HG03342 (cell line): ENCODE results near the gene SNRPA1.
A peak's percentile ranks its signal among the peaks of the same experiment; 100 is the strongest.

Experiments
- ATAC-seq: cut with Tn5 transposase; IDR thresholded peaks from one replicate; pipeline ENCODE4 v1.9.1; 2021; ENCODE audit warnings: mild to moderate bottlenecking, moderate library complexity; ENCODE audit not compliant: unreplicated experiment

The SNRPA1 gene

DNA sequence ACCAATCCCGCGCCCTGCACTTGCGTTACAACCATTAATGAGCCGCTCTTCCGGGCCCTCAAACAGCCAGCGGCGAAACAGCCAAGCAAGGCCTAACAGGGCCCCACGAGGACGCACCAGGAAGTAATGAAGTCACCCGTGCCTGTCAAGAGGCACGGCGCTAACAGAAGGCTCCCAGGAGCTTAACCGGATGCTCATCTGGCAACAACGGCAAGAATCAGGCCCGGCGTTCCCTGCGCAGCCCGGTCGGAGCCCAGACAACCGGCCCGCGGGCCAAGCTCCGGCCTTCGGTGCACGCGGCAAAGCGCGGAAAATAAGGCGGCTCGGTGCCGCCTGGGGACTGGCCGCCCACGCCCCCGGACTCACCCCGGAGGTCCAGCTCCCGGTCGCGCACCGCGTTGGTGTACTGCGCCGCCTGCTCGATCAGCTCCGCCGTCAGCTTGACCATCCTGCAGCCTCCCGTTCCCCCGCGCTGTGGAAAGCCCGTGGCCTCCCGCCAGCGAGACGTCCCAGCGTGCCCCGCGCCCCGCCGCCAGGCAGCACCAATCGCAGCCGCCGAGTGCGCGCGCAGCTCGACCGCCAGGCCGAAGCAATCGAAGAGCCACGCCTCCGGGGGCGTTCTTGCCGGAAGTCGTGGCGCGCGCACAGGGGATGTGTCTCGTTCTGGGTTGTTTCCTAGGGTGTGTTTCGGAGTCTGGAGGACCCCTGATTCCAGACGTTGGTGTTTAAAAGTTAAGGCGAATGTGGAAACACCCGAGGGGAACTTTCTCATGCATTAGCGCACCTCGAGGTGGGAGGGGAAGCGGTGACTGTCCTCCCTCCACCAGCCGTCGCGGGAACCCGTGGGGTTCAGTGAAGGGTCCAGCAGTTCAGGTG is at the start of gene SNRPA1:
Gene SNRPA1 (minus strand): TSS at position 518 of the 876 bp plus-strand sequence. CDS start 70 bp downstream, at position 448.
- ATAC-seq = peak; percentile 77

- ATAC-seq = no peak
These were observed 47.0 kb upstream of the SNRPA1 start for GRCh38 chr15:101342056-101342455.

GRCh38 chr15:101338502-101339057 is 43.5 kb upstream of the SNRPA1 start:
- no peak for ATAC-seq

DNA sequence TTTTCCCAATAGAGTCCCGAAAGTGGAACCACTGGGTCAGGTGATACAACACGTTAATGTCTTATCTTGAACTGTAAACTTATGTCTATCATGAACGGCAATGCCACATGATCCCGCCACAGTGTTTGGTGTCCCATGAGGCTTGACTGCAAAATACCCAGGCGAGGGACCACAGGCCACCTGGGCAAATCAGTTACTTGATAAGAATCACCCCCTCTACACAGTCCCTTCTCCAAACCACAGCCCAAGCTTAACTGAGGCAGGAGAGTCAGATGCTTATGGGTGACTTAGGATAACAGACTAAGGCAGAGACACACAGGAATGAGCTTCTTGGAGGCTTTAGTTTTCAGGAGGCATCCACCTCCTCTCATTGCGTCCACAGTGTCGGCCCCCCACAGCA is 42.9 kb upstream of the SNRPA1 start:
- ATAC-seq = no peak

GRCh38 chr15:101333907-101334789 is 39.1 kb upstream of the SNRPA1 start:
- ATAC-seq = peak; percentile 73

DNA sequence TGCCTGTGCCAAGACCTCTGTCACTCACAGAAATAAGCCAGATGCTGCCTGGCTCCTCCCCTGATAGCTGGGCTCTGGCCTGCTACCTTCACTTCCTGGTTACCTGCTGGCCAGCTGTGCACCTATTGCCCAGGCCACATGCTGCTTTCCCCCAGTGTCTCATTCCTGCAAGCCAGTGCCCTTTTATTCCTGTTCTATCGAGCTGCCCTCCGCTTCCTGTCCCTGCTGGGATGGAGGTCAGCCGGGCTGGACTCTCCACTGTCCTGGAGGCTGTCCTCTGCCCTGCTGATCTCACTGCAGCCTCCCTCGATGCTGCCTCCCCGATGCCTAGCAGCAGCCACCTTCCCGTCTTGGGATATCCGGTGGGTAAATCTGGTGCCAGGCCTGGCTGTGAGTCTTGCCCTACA is 37.0 kb upstream of the SNRPA1 start:
- no peak for ATAC-seq

- no peak for ATAC-seq
These were observed 34.9 kb upstream of the SNRPA1 start for GRCh38 chr15:101329867-101330380.

GRCh38 chr15:101329309-101329863 is 34.3 kb upstream of the SNRPA1 start:
- no peak for ATAC-seq

DNA sequence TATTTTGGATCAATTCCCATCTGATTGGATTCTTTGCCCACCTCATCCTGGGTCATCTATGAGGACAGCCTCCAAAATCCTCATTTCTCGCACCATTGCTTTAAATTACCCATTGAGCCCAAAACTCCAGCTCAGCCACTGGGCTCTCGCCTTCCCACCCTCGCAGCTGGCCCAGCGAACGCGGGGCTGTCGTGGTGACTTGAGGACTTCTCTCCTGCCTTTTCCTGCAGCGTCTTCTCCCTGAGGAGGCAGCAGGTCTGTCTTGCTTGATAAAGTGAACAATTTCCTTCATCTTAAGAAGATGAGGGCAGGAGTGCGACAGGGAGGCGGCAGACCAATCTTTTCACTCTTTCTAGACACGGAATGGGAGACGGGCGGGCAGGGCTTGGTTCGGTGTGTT is 33.0 kb upstream of the SNRPA1 start:
- ATAC-seq = no peak

GRCh38 chr15:101327147-101327740 is 32.2 kb upstream of the SNRPA1 start:
- ATAC-seq = no peak

- no peak for ATAC-seq
These were observed 31.6 kb upstream of the SNRPA1 start for GRCh38 chr15:101326462-101327146.

DNA sequence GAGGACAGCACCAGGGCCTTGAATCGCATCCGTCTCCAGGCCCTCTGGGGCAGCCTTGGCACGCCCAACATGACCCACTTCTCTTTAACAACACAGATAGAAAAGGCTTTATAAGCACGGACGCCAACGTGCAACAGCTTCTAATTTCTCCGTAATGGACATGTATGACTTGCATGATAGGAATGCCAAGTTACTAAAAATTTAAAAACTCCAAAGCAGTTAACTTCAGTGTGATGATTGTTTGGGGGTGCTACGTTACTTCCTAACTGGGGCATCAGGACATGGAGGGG is 30.9 kb upstream of the SNRPA1 start:
- ATAC-seq = no peak

DNA sequence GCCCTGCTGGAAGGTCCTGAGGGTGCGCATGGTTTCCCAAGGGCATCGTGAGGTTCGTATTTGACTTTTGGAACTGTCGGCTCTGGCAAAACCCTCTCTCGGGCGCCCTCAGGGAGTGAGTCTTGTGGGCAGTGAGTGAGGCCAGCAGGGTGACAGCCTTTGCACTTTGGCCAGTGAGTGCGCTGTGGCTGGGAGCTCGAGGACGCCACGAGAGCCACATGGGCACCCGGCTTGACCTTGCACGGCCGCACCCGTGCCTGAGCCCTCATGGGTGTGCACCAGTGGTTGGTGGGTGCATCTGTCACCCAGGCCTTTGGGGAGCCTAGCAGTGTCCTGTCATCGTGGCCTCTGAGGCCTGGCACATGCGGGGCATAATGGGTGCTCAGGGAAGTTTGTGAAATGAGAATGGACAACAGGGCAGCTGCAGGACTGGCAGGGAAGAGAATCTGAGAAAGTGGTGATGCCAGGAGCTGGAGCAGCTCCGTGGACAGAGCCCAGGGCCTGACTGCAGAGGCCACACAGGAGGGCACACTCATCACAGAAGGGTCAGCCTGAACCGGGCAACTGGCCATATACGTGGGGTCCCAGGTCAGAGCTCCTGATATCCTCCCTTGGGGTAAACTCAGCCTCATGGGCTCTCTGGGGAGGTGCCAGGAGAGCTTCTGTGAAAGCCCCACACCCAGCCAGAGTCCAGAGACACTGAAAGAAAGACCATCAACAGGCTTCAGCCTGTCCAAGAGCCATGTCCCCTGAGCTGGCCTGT is 30.4 kb upstream of the SNRPA1 start:
- ATAC-seq = no peak

DNA sequence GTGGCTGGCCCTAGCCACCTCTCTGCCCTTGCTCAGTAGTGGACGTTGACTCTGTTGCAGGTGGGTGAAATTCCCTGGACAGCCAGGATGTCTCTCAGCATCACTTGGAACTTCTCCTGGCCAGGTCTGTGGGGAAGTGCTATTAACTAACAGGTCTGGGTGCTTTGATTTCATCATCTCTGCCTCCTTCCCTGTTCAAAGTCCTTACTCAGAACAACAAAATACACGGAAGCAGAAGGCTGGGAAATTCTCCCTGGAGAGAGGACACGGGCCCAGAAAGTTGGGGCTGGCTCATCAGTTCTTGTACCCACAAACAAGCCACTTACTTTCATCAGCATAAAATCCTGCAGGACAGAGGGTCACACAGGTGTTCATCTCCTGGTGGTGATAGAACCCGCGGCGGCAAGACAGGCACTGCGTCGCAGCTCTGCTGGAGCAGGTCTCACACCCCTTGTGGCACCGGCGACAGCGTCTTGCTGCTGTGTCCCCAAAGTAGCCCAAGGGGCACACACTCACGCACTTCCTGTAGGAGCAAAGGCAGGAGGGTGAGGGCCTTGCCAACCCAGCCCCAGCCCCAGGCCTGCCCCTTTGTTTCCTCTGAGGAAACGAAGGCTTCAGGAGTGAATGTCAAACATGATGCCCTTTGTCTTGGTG is 29.6 kb upstream of the SNRPA1 start:
- ATAC-seq = no peak

DNA sequence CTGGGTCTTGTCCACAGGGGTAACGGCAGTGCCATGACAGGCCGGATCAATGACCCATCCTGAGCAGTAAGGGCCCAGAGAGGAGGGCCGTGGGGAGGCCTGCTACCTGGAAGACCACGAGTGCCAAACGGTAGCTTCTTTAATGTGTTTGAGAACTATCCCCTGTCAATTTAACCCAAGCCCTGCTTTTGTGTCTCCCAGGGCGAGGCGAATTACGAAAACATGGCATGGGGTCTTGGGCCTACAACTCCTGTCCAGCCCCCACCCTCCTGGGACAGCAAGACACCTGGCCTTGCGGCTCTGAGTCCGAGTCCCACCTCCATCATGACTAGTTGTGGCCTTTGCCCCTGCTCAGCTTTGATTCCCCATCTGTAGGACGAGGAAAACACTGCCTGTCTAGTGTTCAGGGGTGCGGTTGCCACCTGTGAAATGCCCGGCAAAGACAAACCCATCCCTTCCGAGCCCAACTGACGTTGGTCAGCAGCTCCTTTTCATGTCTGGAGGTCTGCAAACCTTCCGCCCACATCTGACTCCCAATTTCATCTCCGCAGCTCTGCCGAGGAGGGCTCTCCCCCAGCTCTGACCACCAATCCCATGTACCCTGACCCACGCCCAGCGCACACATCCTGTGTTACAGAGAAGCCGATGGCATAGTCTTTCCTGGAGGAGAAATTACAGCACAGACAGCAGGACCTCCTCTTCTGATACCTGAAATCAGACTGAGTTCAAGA is 28.9 kb upstream of the SNRPA1 start:
- ATAC-seq = no peak

DNA sequence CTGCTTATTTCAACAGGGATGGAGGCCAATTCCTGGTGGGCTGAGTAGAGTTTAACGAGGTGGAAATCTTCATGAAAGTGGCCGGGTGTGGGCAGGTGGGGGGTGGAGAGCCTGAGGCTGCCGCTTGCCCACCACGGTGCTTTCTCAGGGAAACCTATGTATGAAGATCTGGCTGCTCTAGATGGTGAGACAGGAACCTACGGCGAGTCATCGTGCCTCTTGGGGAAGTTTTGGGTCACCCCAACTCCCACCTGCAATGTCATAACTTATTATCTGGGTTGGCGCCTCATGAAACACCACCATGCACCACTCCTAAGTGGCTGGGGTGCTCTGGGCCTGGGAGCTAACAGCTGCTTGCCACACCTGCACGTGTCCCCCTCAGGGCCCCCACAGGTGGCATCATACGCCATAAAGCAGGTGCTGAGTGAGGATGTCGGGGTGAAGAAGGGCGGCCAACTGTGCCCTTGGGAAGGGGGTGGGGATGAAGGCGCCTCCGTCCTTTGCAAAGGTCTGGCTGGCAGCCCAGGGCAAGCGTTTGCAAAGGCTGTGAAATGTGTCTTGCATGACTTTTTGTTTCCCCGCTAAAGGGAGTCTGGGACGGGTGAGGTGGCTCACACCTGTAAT is 27.9 kb upstream of the SNRPA1 start:
- ATAC-seq = no peak

- ATAC-seq = no peak
These were observed 27.1 kb upstream of the SNRPA1 start for GRCh38 chr15:101322016-101322695.
